IMR-90 (cell line): ENCODE measurements around the gene AOPEP. TPM values are rescaled to one million over a fixed set of nuclear protein-coding genes. Genes with fewer than 3 reads are reported as not detected.
A peak's percentile ranks its signal among the peaks of the same experiment; 100 is the strongest.

Source experiments
- ATAC-seq: fragments of 200-7000 bp; cut with Tn5 transposase; 2 replicates; pipeline ENCODE4 v1.9.1; 2020; ENCODE audit warnings: low read depth, mild to moderate bottlenecking, moderate library complexity
- BruUV-seq: library from RNA; stranded (reverse); fragments of 400-500 nt; replicated peaks from 2 replicates; lab custom pipeline; 2021; lab: Mats Ljungman, UMichigan
- CTCF ChIA-PET: fragments of 300-600 bp; formaldehyde crosslinking; extraction: SDS; loops from one replicate; lab custom pipeline; 2021; ENCODE audit warnings: antibody characterized with exemption; lab: Yijun Ruan, JAX
- POLR2A ChIA-PET: fragments of 300-600 bp; sonication (Branson Sonifier 250); formaldehyde crosslinking; loops from one replicate; lab custom pipeline; 2022; ENCODE audit warnings: antibody characterized with exemption; ENCODE audit not compliant: unreplicated experiment; lab: Charles Lee
- DNase-seq: peaks from one replicate; pipeline ENCODE4 v3.0.0; 2013
- H2AFZ ChIP-seq: replicated peaks from 2 replicates; pipeline ENCODE3; 2013; ENCODE audit warnings: low read length, mild to moderate bottlenecking; ENCODE audit not compliant: poor library complexity
- H2AK5ac ChIP-seq: 2 replicates; pipeline ENCODE4 v1.6.1; 2013; ENCODE audit warnings: low read depth, low read length, inconsistent platforms
- H2AK9ac ChIP-seq: replicated peaks from 2 replicates; pipeline ENCODE3; 2013; ENCODE audit warnings: mild to moderate bottlenecking, low read depth, low read length, moderate library complexity; ENCODE audit not compliant: poor library complexity
- H2BK120ac ChIP-seq: 2 replicates; pipeline ENCODE4 v1.6.1; 2013; ENCODE audit warnings: low read depth, low read length, inconsistent platforms
- H2BK15ac ChIP-seq: 3 replicates; pipeline ENCODE4 v1.6.1; 2013; ENCODE audit warnings: low read depth, low read length, inconsistent platforms
- H2BK20ac ChIP-seq: 2 replicates; pipeline ENCODE4 v1.6.1; 2013; ENCODE audit warnings: low read depth, mild to moderate bottlenecking, inconsistent platforms, low read length, moderate library complexity
- H2BK5ac ChIP-seq: 2 replicates; pipeline ENCODE4 v1.6.1; 2013; ENCODE audit warnings: mild to moderate bottlenecking, low read depth, low read length, inconsistent platforms; ENCODE audit not compliant: poor library complexity, severe bottlenecking
- H3K14ac ChIP-seq: replicated peaks from 2 replicates; pipeline ENCODE4 v1.6.1; 2013; ENCODE audit warnings: low read depth, low read length, inconsistent platforms
- H3K18ac ChIP-seq: 2 replicates; pipeline ENCODE4 v1.6.1; 2013; ENCODE audit warnings: low read depth, low read length, control low read depth
- H3K23ac ChIP-seq: 2 replicates; pipeline ENCODE4 v1.6.1; 2013; ENCODE audit warnings: low read depth, low read length, inconsistent platforms
- H3K27ac ChIP-seq: 2 replicates; pipeline ENCODE4 v1.5.1; 2013; ENCODE audit warnings: mild to moderate bottlenecking, control low read depth, low read length; ENCODE audit not compliant: insufficient read depth
- H3K27me3 ChIP-seq: 2 replicates; pipeline ENCODE4 v1.6.1; 2013; ENCODE audit warnings: low read length; ENCODE audit not compliant: control insufficient read depth, insufficient read depth
- H3K36me3 ChIP-seq: 2 replicates; pipeline ENCODE4 v1.6.1; 2013; ENCODE audit warnings: low read length, mixed read lengths; ENCODE audit not compliant: control insufficient read depth, insufficient read depth
- H3K4ac ChIP-seq: 2 replicates; pipeline ENCODE4 v1.6.1; 2013; ENCODE audit warnings: low read depth, low read length, inconsistent platforms
- H3K4me1 ChIP-seq: 2 replicates; pipeline ENCODE4 v1.6.1; 2013; ENCODE audit warnings: low read length, mixed read lengths; ENCODE audit not compliant: control insufficient read depth, insufficient read depth
- H3K4me2 ChIP-seq: 2 replicates; pipeline ENCODE4 v1.6.1; 2013; ENCODE audit warnings: low read depth, mild to moderate bottlenecking, control low read depth, low read length, moderate library complexity
- H3K4me3 ChIP-seq: 2 replicates; pipeline ENCODE4 v1.5.1; 2013; ENCODE audit warnings: low read depth, mild to moderate bottlenecking, control low read depth, low read length, moderate library complexity; ENCODE audit not compliant: insufficient read depth
- H3K56ac ChIP-seq: 2 replicates; pipeline ENCODE4 v1.6.1; 2013; ENCODE audit warnings: low read length, inconsistent platforms; ENCODE audit not compliant: insufficient read depth; ENCODE audit errors: extremely low read depth
- H3K79me1 ChIP-seq, 2 experiments: 2 replicates each; pipeline ENCODE4 v1.6.1; 2013; ENCODE audit warnings: low read length in 2 of 2, inconsistent platforms in 1 of 2, low read depth in 1 of 2
- H3K9ac ChIP-seq: 2 replicates; pipeline ENCODE4 v1.6.1; 2013; ENCODE audit warnings: low read depth, low read length, control low read depth
- H3K9me1 ChIP-seq: 2 replicates; pipeline ENCODE4 v1.6.1; 2013; ENCODE audit warnings: low read length, inconsistent platforms; ENCODE audit not compliant: insufficient read depth
- H3K9me3 ChIP-seq: 2 replicates; pipeline ENCODE4 v1.6.1; 2013; ENCODE audit warnings: low read length; ENCODE audit not compliant: control insufficient read depth, insufficient read depth
- H4K20me1 ChIP-seq: 2 replicates; pipeline ENCODE4 v1.6.1; 2013; ENCODE audit warnings: low read length, inconsistent platforms; ENCODE audit not compliant: insufficient read depth
- H4K5ac ChIP-seq: 2 replicates; pipeline ENCODE4 v1.6.1; 2013; ENCODE audit warnings: mild to moderate bottlenecking, low read depth, low read length, control low read depth
- H4K8ac ChIP-seq, 2 experiments: 2 replicates each; pipeline ENCODE4 v1.6.1; 2013; ENCODE audit warnings: low read depth in 2 of 2, low read length in 2 of 2, control low read depth in 1 of 2, inconsistent platforms in 1 of 2
- H4K91ac ChIP-seq: 2 replicates; pipeline ENCODE4 v1.6.1; 2013; ENCODE audit warnings: low read depth, low read length, inconsistent platforms; ENCODE audit not compliant: insufficient read depth
- BHLHE40 ChIP-seq: fragments of 150-350 bp; IDR thresholded peaks from 2 replicates; pipeline ENCODE4 v1.6.1; 2016; ENCODE audit warnings: mild to moderate bottlenecking, low read depth, low read length
- MAZ ChIP-seq: IDR thresholded peaks from 2 replicates; pipeline ENCODE4 v1.6.1; 2012; ENCODE audit warnings: low read depth, mild to moderate bottlenecking, low read length, improper control_type of control experiment, moderate library complexity, borderline replicate concordance
- MXI1 ChIP-seq: IDR thresholded peaks from 2 replicates; pipeline ENCODE4 v1.6.1; 2012; ENCODE audit warnings: low read depth, mild to moderate bottlenecking, low read length, moderate library complexity, borderline replicate concordance
- RCOR1 ChIP-seq: IDR thresholded peaks from 2 replicates; pipeline ENCODE4 v1.6.1; 2012; ENCODE audit warnings: mild to moderate bottlenecking, low read length, improper control_type of control experiment; ENCODE audit not compliant: insufficient replicate concordance
- WGBS, 2 experiments: methylation state at CpG; one replicate each; pipeline versions ENCODE4 v1.1.5 to v1.1.7; 2013; ENCODE audit warnings: missing lambda C conversion rate in 2 of 2; ENCODE audit not compliant: insufficient read length in 1 of 2; ENCODE audit errors: extremely low coverage in 2 of 2; 5-methylcytosine and 5-hydroxymethylcytosine counted together
- dilution Hi-C: fragments of 300-500 bp; cut with HindIII; formaldehyde crosslinking; loops from one replicate; pipeline ENCODE4 v1.14.3; 2018; ENCODE audit warnings: low sequenced_read_pairs; ENCODE audit not compliant: unreplicated experiment
- in situ Hi-C: fragments of 300-500 bp; cut with MboI; formaldehyde crosslinking; loops from 3 replicates; pipeline ENCODE4 v1.14.3; 2019; ENCODE audit warnings: low sequenced_read_pairs, inconsistent platforms, mixed read lengths
- intact Hi-C: fragments of 100-400 bp; cut with micrococcal nuclease; formaldehyde crosslinking; loops from 2 replicates; pipeline ENCODE4 v1.10.0; 2022
- polyA plus RNA-seq, 3 experiments: library from polyadenylated mRNA; depleted of rRNA; stranded (reverse); fragments of >200 nt; gene quantifications; 2 replicates each; pipeline ENCODE4 v1.2.3, GENCODE V29; 2012; ENCODE audit warnings: low replicate concordance in 1 of 3
- total RNA-seq: library from RNA; depleted of rRNA; stranded (reverse); fragments of >200 nt; gene quantifications from 2 replicates; pipeline ENCODE4 v1.2.3, GENCODE V29; 2012

AOPEP gene
- total and polyA plus RNA-seq, 2 of the 4 experiments (the other 2 are of a cell fraction): 34.9 to 38.7 TPM

GRCh38 chr9:95032580-95033341 lies 306.3 kb downstream of the AOPEP start:
- H3K4me1 ChIP-seq: peaks cover 43% of the 10 kb centered on the region
- no peak overlapping the region for H2BK20ac ChIP-seq
- no peak overlapping the region for H3K4me2 ChIP-seq
- peak overlapping the region; percentile 31; the same call in 1 of the 2 replicates for H4K5ac ChIP-seq
- BruUV-seq: no TSS peak
- H3K56ac ChIP-seq: no peak overlapping the region
- WGBS, 2 experiments: 75% methylated on average over 4 of the region's 9 CpGs; no CpG with 5 or more reads in 1 of the 2 experiments
- no peak overlapping the region for H2BK15ac ChIP-seq
- CTCF ChIA-PET: no interaction called here
- in situ Hi-C loops: no loop called here
- H2BK5ac ChIP-seq: no peak overlapping the region
- H3K14ac ChIP-seq: no peak overlapping the region
- 0 out of 2 replicates have a peak overlapping the region, but pooled peaks have one; percentile 27 for H3K23ac ChIP-seq
- POLR2A ChIA-PET: no interaction called here
- peaks cover 42% of the 10 kb centered on the region for H3K36me3 ChIP-seq
- TF ChIP-seq MAZ: no peak
- TF ChIP-seq RCOR1: no peak
- no peak for TF ChIP-seq BHLHE40
- TF ChIP-seq MXI1: no peak
- no peak overlapping the region for H3K4ac ChIP-seq
- H3K79me1 ChIP-seq: peaks cover 34 to 81% of the 10 kb centered on the region in 2 experiments
- dilution Hi-C loops: no loop called here
- peak overlapping the region in 1 of 2 experiments; percentile 13; a peak in 1 of 4 replicates for H4K8ac ChIP-seq
- peaks cover 63% of the 10 kb centered on the region for H4K20me1 ChIP-seq
- ATAC-seq (no peak), DNase-seq (no peak)
- H3K27ac ChIP-seq: no peak overlapping the region
- no peak overlapping the region for H4K91ac ChIP-seq
- H3K18ac ChIP-seq: no peak overlapping the region
- no peaks in the 10 kb centered on the region for H3K27me3 ChIP-seq
- H3K9me3 ChIP-seq: no peaks in the 10 kb centered on the region
- H2AK5ac ChIP-seq: peak overlapping the region; percentile 45; the same call in 1 of the 2 replicates
- no peak overlapping the region for H3K9ac ChIP-seq
- no peak overlapping the region for H2BK120ac ChIP-seq
- H3K9me1 ChIP-seq: peaks cover 27% of the 10 kb centered on the region
- H2AFZ ChIP-seq: no peak overlapping the region
- H3K4me3 ChIP-seq: no peak overlapping the region
- intact Hi-C loops: no loop called here
- H2AK9ac ChIP-seq: no peak overlapping the region
